Activated naive CD8-positive, alpha-beta T cell treated with anti-CD3 and anti-CD28 coated beads, Interleukin-2, amount 10 ng/mL, durations not matched to agents 7 days and 5 days (primary cell): ENCODE data around the gene VDR. TPM values are rescaled to one million over a fixed set of nuclear protein-coding genes. Genes with fewer than 3 reads are reported as not detected.

Experiments
- ATAC-seq: fragments of 150-1000 bp; cut with Tn5 transposase; one replicate; pipeline ENCODE4 v1.10.0; 2021; ENCODE audit warnings: low read depth, moderate library complexity
- POLR2A ChIA-PET: fragments of 350-600 bp; sonication (Branson Sonifier 250); formaldehyde crosslinking; loops from one replicate; lab custom pipeline; 2021; ENCODE audit warnings: antibody characterized with exemption; lab: Charles Lee
- DNase-seq: peaks from one replicate; pipeline ENCODE4 v3.0.0; 2021
- H3K27ac Mint-ChIP-seq: one replicate; pipeline ENCODE4 v1.8.0; 2022; ENCODE audit warnings: mild to moderate bottlenecking, mixed read lengths
- H3K27me3 Mint-ChIP-seq: one replicate; pipeline ENCODE4 v1.8.0; 2022; ENCODE audit warnings: mild to moderate bottlenecking, moderate library complexity, mixed read lengths
- H3K36me3 Mint-ChIP-seq: one replicate; pipeline ENCODE4 v1.8.0; 2021; ENCODE audit warnings: mild to moderate bottlenecking, mixed read lengths
- H3K4me1 Mint-ChIP-seq: one replicate; pipeline ENCODE4 v1.8.0; 2021; ENCODE audit warnings: mixed read lengths
- H3K4me3 Mint-ChIP-seq: one replicate; pipeline ENCODE4 v1.8.0; 2022; ENCODE audit warnings: mild to moderate bottlenecking, moderate library complexity, mixed read lengths
- H3K9me3 Mint-ChIP-seq: one replicate; pipeline ENCODE4 v1.8.0; 2021; ENCODE audit warnings: mixed read lengths
- total RNA-seq, 2 experiments: library from RNA; stranded (reverse); gene quantifications; one replicate each; pipeline ENCODE4 v1.2.3, GENCODE V29; 2021

The VDR gene
- total RNA-seq, 2 experiments from 2014 or later: 13.9 to 14.3 TPM

DNA sequence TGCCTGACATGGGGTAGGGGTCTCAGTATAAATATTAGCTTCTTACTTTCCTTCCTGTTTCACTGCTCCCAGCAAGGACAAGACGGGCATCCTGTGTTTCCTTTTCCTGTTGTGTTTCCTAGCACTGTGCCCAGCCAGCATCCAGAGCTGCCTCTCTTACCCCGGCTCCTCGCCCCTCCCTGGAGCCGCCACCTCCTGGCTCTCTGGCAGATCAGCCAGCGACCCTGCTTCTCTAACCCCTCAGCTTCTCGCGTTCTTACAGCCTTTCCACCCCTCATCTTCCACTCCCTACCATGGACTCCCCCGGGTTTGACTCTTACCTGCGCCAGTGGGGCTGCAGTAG, 102.9 kb downstream of the VDR start:
- POLR2A ChIA-PET: interaction anchor here (2.3 to 18.4 kb wide), 4 partner anchors 8 to 31 kb away, joined by 13 to 465 read pairs (median 228); partner anchors contain the start of gene HDAC7
- Mint-ChIP-seq H3K36me3 (peaks cover 36% of the 10 kb centered on the region), H3K9me3 (no peaks in the 10 kb centered on the region), H3K27ac (peak overlapping the region; percentile 95), H3K27me3 (no peaks in the 10 kb centered on the region), H3K4me3 (peak overlapping the region; percentile 84), H3K4me1 (peaks cover 78% of the 10 kb centered on the region)
- DNase-seq (no peak), ATAC-seq (no peak)

DNA sequence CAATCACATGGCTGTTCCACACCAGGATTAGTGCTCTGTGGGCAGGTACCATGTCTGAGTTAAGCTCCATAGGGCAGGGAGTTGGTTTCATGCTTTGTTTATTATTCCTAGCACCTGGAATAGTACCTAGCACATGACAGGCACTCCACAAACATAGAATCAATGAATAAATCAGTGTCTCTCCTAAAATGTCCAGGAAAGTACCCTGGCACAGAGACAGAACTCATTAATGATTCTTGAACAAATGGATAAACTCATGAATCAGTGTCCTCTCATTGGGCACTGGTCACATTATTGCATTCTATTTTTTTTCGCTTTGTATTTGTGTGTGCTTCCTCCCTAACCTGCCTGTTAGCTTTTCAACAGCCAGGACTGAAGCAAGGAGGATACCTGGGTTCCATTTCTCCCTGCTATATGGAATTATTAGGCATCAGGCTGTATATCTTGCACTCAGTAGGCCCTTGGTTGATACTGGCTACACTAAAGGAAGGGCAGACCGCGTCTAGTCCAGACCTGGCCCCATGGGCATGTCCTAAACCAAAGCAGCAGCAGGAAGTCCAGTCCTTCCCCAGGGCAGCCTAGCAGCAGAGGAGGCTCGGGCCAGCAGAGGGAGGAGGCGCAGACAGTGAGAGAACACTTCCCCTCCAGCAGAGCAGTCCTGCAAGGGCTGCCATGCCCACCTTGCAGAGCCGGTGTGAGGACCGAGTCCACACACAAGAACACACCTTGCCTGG, 103.5 kb downstream of the VDR start:
- ATAC-seq (no peak), DNase-seq (no peak)
- no peaks in the 10 kb centered on the region for H3K9me3 Mint-ChIP-seq
- H3K4me1 Mint-ChIP-seq: peaks cover 73% of the 10 kb centered on the region
- H3K4me3 Mint-ChIP-seq: peak overlapping the region; percentile 84
- H3K36me3 Mint-ChIP-seq: peaks cover 34% of the 10 kb centered on the region
- POLR2A ChIA-PET: interaction anchor here (5.3 to 18.4 kb wide), 3 partner anchors 8 to 31 kb away, joined by 28 to 465 read pairs (median 428); partner anchors contain the start of gene HDAC7
- H3K27me3 Mint-ChIP-seq: no peaks in the 10 kb centered on the region
- H3K27ac Mint-ChIP-seq: peak overlapping the region; percentile 95

DNA sequence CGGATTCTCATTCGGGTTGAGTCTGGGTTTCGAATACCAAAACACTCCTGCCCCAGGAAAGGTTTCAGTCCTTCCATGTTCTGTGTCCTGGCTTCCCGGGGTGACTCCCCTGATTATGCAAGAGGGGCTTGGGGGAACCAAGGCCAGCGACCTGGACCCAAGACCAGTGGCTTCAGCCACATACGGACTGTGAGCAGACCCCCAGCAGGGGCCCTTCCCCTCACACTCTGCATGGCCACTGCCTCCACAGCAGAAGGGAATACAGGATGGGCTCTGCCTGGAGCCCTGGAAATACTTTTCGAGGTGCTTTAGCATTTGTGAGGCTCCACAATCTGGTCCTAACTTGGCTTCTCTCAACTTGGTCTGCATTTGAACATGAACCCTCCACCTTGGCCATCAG, 104.2 kb downstream of the VDR start:
- POLR2A ChIA-PET: interaction anchor here (5.3 to 18.4 kb wide), 3 partner anchors 9 to 32 kb away, joined by 28 to 465 read pairs (median 428); partner anchors contain the start of gene HDAC7
- H3K27ac Mint-ChIP-seq: peak overlapping the region; percentile 95
- ATAC-seq: no peak

DNA sequence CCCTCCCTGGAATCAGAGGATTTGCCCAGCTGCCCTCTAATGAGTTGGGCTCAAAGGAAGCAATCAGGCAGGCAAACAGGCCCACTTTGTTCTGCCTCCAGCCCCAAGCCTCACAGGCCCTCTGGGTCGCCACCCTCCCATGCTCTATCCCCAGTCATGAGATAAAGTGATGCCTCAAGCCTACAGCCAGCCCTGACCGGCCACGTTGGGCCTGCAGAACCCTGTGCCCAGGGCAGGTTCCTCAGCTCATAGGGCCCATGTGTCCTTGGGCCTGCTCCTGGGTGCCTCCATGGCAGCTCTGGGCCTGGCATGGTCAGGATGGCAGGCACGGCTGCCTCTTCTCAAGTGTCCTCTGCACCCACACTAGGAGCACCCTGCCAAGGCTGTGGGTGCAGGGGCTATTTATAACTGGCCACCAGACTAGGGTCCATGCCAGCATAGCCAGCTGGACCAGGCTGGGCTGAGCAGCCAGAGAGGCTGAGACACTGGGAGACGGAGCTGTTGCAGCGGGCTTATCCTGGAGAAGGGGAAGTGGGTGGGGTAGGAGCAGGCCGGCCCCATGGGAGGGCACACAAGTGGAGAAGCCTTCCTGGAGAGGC, 105.3 kb downstream of the VDR start:
- Mint-ChIP-seq H3K27ac (peak overlapping the region; percentile 67), H3K9me3 (no peaks in the 10 kb centered on the region), H3K4me1 (peaks cover 54% of the 10 kb centered on the region), H3K27me3 (no peaks in the 10 kb centered on the region), H3K36me3 (peaks cover 26% of the 10 kb centered on the region), H3K4me3 (no peak overlapping the region)
- no peak for DNase-seq
- ATAC-seq: no peak
- POLR2A ChIA-PET: interaction anchor here (0.6 to 18.4 kb wide), 4 partner anchors 10 to 306 kb away, joined by 3 to 465 read pairs (median 228); partner anchors contain the start of genes HDAC7 and SENP1

More for the DNA sequence above, 104.2 kb downstream of the VDR start:
- Mint-ChIP-seq H3K4me3 (no peak overlapping the region), H3K9me3 (no peaks in the 10 kb centered on the region), H3K27me3 (no peaks in the 10 kb centered on the region), H3K4me1 (peaks cover 65% of the 10 kb centered on the region), H3K36me3 (peaks cover 34% of the 10 kb centered on the region)
- DNase-seq: no peak

DNA sequence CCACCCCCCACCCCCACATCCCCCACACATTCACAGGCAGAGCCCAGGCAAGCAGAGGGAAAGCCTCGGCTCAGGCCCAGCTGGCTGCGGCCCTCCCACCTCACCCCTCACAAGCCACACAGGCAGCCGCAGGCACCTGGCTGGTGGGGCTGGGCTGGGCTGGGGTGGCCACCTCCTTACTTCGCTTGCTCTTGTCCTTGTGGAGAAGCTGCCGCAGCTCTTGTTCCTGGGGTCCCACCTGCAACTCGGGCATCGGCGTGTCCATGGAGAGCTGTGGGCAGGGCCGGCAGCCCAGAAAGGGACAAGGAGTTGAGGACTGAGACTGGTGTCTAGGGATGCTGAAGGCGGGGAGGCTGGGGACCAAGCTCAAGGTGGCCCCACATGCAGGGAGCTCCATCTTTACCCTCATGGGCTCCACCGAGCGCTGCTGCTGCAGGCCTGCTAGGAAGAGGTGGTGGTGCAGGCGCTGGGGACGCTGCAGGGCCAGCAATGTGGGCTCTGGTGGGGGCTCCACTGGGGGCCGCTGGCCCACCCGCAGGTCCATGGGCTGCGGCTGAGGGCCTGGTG, 106.3 kb downstream of the VDR start:
- ATAC-seq (no peak), DNase-seq (no peak)
- Mint-ChIP-seq H3K4me3 (no peak overlapping the region), H3K9me3 (no peaks in the 10 kb centered on the region), H3K27me3 (no peaks in the 10 kb centered on the region), H3K27ac (peak overlapping the region; percentile 65), H3K4me1 (peaks cover 45% of the 10 kb centered on the region), H3K36me3 (peaks cover 24% of the 10 kb centered on the region)
- POLR2A ChIA-PET: interaction anchor here (5.3 to 18.4 kb wide), 3 partner anchors 11 to 34 kb away, joined by 28 to 465 read pairs (median 428); partner anchors contain the start of gene HDAC7

DNA sequence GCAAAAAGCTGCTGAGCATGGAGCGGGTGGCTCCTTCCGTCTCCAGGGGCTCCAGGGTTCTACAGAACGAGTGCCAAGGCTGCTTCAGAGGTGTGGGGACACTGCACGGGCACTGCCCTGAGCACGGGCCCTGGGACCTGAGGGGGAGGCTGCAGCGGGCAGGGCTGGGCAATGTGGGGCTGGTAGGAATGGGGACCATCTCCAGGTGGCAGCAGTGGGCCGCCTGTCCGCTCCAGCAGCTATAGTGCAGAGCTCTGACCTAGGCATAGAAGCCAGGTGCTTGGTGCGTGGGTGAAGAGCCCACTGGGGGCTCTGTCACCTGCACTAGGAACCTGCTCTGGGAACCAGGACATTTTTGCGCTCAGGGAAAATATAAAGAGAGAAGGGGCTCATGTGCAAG, 107.4 kb downstream of the VDR start:
- H3K27ac Mint-ChIP-seq: peak overlapping the region; percentile 88
- POLR2A ChIA-PET: interaction anchor here (0.7 to 18.4 kb wide), 4 partner anchors 12 to 53 kb away, joined by 4 to 465 read pairs (median 228); partner anchors contain the start of gene HDAC7
- peak; percentile 61 for DNase-seq
- no peak overlapping the region for H3K4me3 Mint-ChIP-seq
- no peaks in the 10 kb centered on the region for H3K27me3 Mint-ChIP-seq
- H3K4me1 Mint-ChIP-seq: peaks cover 36% of the 10 kb centered on the region
- no peaks in the 10 kb centered on the region for H3K9me3 Mint-ChIP-seq
- peak; percentile 71 for ATAC-seq
- H3K36me3 Mint-ChIP-seq: peaks cover 25% of the 10 kb centered on the region

DNA sequence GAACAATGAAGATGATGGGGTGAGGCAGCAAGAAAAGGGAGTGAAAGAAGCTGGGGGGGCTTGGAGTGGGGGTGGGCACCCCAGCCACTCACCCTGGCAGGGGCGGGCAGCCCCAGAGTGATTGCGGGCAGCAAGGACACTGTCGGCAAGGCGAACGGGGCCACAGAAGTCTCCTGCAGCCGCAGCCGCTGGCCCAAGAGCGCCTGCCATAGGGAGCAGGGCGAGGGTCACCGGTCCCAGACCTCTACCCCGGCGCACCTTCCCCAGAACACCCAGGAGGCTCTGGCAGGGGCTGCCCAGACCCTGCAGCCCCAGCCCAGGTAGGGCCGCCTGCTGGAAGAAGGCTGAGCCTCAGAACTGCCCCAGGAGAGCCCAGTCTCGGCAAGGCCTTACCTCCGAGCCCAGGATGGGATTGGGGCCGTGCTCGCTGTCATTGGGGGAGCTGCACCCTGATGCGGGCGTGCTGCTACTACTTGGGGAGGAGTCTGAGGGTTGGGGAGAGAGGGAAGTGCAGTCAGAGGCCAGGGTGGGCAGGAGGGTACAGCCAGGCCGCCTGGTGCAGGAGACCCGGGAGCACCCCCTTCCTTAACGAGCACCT, 108.9 kb downstream of the VDR start:
- H3K27me3 Mint-ChIP-seq: no peaks in the 10 kb centered on the region
- no peaks in the 10 kb centered on the region for H3K9me3 Mint-ChIP-seq
- H3K4me3 Mint-ChIP-seq: no peak overlapping the region
- peak overlapping the region; percentile 48 for H3K27ac Mint-ChIP-seq
- peaks cover 21% of the 10 kb centered on the region for H3K4me1 Mint-ChIP-seq
- peaks cover 25% of the 10 kb centered on the region for H3K36me3 Mint-ChIP-seq
- ATAC-seq (no peak), DNase-seq (no peak)
- POLR2A ChIA-PET: interaction anchor here (17.7 kb wide), 1 partner anchor 21 kb away, joined by 428 read pairs; the partner anchor contains the start of gene HDAC7

DNA sequence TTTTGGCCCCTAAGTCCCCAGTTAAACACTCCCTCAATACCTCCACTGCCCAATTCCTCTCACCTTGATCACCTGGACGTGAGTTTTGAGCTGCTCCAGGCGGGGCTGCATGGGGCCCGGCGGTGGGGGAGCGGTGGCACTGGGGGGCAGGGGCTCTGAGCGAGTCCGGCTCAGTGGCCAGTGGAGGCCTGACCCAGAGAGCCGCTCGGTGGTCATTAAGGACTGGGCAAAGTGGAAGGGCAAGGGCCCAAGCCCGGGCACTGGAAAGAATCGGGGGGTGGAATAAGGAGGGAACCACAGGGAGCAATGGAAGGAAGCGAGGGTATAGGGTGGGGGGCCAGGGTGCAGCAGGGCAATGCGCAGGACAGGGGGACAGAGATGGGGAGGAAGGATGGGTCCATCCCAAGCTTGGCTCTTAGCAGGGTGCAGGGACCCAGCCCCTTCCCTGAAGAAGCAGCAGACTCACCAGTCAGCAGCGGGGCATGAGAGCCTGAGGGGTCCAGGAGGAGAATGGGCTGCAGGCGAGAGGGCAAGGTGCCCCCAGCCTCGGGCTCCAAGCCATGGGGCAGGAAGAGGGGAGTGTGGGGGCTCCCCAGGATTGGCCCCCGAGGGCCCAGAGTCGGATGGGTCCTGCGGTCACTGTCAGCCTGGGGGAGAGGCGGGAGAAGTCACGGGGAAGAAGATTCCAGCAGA, 109.5 kb downstream of the VDR start:
- H3K9me3 Mint-ChIP-seq: no peaks in the 10 kb centered on the region
- POLR2A ChIA-PET: interaction anchor here (17.7 kb wide), 1 partner anchor 22 kb away, joined by 428 read pairs; the partner anchor contains the start of gene HDAC7
- peaks cover 26% of the 10 kb centered on the region for H3K36me3 Mint-ChIP-seq
- ATAC-seq (no peak), DNase-seq (no peak)
- H3K27ac Mint-ChIP-seq: no peak overlapping the region
- no peak overlapping the region for H3K4me3 Mint-ChIP-seq
- peaks cover 17% of the 10 kb centered on the region for H3K4me1 Mint-ChIP-seq
- no peaks in the 10 kb centered on the region for H3K27me3 Mint-ChIP-seq

DNA sequence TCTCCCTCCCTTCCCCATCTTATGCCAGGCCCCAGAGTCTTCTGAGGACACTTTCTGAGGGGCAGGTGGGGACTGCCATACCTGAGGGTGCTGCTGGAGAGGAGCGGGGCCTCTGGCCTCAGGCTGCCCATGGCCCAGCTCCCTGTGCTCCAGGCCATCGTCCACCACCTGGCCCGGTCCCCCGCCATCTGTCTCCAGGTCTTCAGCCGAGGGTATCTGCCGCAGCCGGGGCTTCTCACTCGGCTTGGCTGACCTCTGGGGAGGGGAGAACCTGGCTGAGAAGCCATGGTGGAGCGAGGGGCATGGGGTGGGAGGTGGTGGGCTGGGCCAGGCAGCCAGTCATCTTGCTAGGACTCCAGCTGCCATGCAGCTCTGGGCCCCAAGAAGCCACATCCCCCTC, 110.1 kb downstream of the VDR start:
- Mint-ChIP-seq H3K4me3 (no peak overlapping the region), H3K36me3 (peaks cover 27% of the 10 kb centered on the region), H3K27me3 (no peaks in the 10 kb centered on the region), H3K4me1 (peaks cover 14% of the 10 kb centered on the region), H3K9me3 (no peaks in the 10 kb centered on the region), H3K27ac (peak overlapping the region; percentile 62)
- ATAC-seq (no peak), DNase-seq (no peak)
- POLR2A ChIA-PET: interaction anchor here (17.7 kb wide), 1 partner anchor 23 kb away, joined by 428 read pairs; the partner anchor contains the start of gene HDAC7

DNA sequence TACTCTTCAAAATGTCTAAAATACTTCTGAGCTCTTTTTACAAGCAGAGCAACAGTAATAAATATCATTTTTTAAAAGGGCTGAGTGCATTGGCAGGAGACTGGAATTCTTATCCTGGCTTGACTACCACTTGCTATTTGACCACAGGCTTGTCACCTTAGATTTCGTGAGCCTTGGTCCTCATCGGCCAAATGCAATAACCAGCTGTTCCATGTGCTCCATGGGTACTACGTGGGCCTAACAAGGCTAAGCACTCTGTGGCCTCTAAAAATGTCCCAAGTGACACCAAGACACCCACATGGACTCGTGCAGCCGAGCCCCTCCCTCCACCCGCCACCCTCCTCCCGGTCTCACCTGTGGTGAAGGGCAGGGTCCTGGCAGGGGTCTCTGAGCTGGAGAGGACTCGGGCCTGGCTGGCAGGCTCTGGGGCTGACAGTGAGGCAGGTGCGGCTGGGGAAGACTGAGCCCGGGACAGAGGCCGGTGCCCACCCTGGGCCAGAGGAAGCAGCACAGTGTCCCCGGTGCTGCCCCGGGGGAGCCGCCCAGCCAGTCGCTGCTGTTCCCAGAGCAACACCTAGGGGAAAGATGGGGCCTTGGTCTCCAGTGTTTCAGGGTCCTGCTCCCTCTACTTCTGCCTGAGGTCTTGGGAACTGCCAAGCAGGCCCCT, 111.6 kb downstream of the VDR start:
- H3K9me3 Mint-ChIP-seq: no peaks in the 10 kb centered on the region
- H3K27ac Mint-ChIP-seq: no peak overlapping the region
- DNase-seq: no peak
- no peak for ATAC-seq
- no peaks in the 10 kb centered on the region for H3K27me3 Mint-ChIP-seq
- H3K4me1 Mint-ChIP-seq: peaks cover 4% of the 10 kb centered on the region
- POLR2A ChIA-PET: interaction anchor here (1.3 kb wide), 1 partner anchor 24 kb away, joined by 3 read pairs; no protein-coding TSS in a partner anchor
- H3K36me3 Mint-ChIP-seq: peaks cover 28% of the 10 kb centered on the region
- H3K4me3 Mint-ChIP-seq: no peak overlapping the region

DNA sequence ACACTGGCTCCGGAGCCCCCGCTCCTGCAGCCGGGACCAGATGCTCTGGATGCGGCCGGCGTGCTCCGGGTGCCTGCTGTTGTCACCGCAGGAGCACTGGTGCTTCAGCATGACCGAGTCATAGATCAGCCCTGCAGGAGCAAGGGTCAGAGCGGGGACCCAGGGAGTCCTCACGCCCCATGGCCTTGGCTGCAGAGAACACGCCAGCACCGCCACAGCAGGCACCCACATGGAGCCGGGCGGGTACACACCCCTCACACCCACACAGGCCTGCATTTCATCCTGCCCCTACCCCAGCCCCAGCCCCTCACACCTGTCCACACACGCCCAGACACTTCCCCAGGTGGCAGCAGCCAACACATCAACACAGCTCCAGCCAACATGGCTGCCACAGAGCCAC, 112.9 kb downstream of the VDR start:
- Mint-ChIP-seq H3K4me1 (peaks cover 3% of the 10 kb centered on the region), H3K4me3 (no peak overlapping the region), H3K36me3 (peaks cover 25% of the 10 kb centered on the region), H3K9me3 (no peaks in the 10 kb centered on the region), H3K27me3 (no peaks in the 10 kb centered on the region), H3K27ac (no peak overlapping the region)
- POLR2A ChIA-PET: interaction anchor here (1.3 to 1.5 kb wide), 2 partner anchors 25 to 47 kb away, joined by 3 read pairs; no protein-coding TSS in a partner anchor
- no peak for DNase-seq
- ATAC-seq: no peak
